T-helper 22 cell (primary cell): ENCODE measurements around the gene CDKL4.
"Not testable (repeated sequence)": the region's sequence is repeated elsewhere in the genome, so short reads cannot be mapped to it uniquely, and the experiment has no call there.

Source experiments
- DNase-seq: peaks from one replicate; pipeline ENCODE4 v3.0.0-alpha.2; 2020; ENCODE audit warnings: low read depth

CDKL4 gene

DNA sequence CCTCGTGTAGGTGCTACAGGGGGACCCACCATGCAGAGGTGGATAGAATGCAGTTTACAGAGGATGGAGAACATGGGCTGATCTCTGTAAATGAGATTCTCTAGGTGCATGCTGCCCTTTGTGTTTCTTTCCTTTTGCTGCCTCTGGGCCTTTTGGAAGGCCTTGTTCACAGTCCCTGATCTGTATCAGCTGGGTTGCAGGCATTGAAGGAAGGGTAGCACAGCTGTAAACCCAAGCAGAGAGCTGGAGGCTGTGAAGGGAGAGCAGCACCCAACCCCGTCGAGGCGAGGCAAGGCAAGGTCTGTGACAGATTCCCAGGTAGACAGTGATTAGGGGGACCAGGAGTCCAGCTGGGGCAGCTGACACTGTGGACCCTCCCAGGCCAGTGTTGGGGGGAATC is 66.8 kb downstream of the CDKL4 start:
- no peak for DNase-seq

DNA sequence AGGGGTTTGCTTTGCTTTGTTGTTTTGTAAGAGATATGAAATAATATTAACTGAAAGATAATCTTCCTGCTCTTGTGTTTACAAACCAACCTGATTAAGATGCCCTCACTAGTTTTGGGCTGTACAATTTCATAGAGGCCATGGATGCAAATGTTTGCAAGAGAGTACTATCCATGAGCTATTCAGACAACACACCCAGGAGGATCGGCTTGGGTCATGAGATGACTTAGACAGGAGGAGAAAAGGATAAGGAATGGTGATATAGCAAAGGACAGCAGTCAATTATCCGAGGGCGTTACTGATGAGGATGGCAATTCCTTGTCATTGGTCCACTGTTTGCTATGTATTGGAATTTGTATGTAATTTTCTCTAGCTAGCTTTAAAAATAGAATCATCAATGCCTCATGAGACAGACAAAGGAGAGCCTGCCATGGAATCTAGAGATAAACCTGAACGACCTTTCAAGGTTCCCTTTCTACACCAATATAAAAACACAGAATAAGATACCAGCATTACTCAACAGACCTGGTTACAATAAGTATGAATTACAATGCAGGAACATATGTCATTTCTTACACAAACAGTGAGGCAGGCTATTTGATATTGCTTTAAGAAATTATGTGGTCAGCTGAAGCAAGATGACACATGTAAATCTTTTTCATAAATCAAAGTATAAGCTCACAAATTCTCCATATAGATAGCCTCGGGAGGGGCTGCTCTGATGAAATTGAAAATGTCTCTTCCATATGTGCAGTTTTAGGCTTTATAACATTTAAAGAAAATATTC is 68.6 kb downstream of the CDKL4 start:
- no peak for DNase-seq

DNA sequence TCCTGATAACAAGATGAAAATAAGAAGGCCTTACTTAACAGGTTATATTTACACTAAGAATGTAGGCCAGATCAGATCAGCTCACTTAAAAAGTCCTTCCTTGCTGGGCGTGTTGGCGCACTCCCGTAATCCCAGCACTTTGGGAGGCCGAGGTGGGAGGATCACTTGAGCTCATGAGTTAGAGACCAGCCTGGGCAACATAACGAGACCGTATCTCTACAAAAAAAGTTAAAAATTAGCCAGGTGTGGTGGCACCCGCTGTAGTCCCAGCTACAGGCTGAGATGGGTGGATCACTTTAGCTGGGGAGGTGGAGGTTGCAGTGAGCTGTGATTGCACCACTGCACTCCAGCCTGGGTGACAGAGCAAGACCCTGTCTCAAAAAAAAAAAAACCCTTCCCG is 69.7 kb downstream of the CDKL4 start:
- DNase-seq, result no peak

DNA sequence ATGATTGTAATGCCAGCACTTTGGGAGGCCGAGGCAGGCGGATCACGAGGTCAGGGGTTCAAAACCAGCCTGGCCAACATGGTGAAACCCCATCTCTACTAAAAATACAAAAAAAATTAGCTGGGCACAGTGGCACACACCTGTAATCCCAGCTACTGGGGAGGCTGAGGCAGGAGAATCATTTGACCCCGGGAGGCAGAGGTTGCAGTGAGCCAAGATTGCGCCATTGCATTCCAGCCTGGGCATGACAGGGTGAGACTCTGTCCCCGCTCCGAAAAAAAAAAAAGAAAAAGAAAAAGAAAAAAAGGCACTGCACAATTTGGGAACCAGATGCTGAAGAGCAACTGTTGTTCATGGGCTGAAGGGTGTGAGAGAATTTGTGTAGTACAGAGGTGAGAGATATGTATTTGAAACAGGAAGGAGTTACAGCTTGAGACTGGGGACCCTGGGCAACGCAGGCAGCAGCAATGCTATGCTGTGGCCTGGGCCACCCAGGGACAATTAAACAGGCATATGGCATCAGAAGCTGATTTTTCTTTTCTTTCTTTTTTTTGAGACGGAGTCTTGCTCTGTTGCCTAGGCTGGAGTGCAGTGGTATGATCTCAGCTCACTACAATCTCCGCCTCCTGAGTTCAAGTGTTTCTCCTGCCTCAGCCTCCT is 71.6 kb downstream of the CDKL4 start:
- DNase-seq, result not testable (repeated sequence)

DNA sequence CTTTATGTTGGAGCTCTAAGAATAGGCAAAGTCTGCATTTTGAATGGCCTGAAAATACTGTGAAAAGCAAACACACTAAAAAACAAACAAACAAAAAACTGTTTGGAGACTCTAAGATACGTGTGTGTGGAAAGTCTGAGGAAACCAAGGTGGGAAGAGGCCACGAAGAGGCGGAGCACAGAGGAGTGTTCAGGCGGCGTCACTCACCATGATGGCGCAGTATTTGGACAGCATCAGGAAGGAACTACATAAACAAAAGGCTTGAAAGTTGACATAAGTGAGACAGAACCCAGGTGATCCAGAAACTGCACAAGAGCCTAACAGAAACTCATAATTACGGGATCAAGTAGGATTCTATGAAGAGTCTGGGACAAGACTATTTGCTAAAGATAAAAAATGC is 72.1 kb downstream of the CDKL4 start:
- no peak for DNase-seq

DNA sequence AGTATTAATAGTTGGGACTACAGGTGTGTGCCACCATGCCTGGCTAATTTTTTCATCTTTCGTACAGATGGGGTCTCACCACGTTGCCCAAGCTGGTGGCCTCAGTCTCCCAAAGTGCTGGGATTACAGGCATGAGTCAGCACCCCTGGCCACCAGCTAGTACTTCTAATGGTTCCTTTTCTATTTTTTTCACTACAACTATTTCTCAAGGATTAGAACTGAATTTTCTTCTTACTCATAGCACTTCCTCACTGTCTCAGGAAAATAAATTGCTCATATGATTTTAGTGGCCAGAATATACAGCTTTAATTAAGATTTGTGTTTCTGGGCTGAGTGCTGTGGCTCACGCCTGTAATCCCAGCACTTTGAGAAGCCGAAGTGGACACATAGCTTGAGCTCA is 79.7 kb downstream of the CDKL4 start:
- DNase-seq, result no peak

DNA sequence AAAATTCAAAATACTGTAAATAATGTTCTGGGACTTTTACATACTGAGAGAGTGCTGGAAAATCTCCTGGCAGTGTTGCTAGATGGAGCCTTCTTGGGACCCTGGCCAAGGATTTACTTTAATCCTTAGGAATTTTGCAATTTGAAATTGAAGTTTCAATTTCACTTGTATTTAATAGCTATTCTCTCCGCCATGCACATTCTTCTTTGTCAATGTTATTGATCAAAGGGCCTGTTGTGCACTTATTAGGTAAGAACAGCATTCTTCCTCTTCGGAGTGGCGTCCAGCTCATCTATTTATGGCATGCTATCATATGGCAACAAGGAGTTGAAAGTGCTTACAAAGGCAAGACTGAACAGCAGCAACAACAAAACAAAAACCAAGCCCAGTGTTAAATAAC is 82.8 kb downstream of the CDKL4 start:
- no peak for DNase-seq

DNA sequence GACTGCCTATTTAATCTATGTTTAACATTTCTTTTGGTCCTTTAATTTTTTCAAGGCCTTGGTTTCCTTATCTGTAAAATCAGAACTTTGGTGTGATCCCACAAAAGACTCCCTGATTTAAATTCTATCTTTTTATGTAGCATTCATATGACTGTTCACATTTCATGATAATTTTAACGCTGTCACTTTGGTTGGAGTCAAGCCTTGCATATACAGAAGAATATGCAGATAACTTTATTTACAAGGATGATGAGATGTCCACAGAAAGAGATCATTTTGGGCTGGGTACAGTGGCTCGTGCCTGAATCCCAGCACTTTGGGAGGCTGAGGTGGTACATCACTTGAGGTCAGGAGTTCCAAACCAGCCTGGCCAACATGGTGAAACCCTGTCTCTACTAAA is 84.5 kb downstream of the CDKL4 start:
- DNase-seq, result no peak

DNA sequence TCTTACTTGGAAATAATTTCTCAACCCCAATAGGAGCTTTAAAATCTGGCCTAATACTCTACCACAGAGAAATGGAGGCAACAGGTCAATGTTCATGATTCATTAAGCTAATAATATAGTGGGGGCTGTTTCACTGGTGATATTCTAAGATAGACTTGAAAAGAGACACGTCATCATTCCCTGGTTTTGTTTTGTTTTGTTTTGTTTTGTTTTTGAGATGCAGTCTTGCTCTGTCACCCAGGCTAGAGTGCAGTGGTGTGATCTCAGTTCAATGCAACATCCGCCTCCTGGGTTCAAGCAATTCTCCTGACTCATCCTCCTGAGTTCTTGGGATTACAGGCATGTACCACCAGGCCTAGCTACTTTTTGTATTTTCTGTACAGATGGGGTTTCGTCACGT is 85.4 kb downstream of the CDKL4 start:
- no peak for DNase-seq

DNA sequence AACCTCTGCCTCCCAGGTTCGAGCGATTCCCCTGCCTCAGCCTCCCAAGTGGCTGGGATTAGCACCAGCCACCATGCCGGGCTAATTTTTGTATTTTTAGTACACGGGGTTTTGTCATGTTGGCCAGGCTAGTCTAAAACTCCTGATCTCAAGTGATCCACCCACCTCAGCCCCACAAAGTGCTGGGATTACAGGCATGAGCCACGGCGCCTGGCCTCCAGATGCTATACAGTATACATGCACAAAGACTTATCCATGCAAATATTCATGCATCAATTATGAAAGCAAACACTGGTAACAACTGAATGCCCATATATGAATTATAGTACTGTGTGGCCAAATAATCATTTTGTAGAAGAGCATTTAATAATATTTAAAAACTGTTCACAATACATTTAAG is 86.9 kb downstream of the CDKL4 start:
- DNase-seq, result no peak

DNA sequence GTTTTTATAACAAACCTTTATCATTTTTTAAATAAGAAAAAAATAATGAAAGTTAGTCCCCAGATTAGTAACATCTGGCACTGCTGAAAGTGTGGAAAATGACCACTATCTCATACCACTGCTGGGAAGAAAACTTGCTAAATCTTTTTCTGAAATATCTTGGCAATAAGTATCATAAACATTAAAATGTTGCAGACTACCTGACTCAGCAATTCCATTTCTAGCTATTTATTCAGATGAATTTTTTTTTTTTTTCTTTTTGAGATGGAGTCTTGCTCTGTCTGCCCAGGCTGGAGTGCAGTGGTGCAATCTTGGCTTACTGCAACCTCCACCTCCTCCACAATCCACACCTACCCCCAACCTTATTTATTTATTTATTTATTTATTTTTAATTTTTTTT is 87.7 kb downstream of the CDKL4 start:
- no peak for DNase-seq

DNA sequence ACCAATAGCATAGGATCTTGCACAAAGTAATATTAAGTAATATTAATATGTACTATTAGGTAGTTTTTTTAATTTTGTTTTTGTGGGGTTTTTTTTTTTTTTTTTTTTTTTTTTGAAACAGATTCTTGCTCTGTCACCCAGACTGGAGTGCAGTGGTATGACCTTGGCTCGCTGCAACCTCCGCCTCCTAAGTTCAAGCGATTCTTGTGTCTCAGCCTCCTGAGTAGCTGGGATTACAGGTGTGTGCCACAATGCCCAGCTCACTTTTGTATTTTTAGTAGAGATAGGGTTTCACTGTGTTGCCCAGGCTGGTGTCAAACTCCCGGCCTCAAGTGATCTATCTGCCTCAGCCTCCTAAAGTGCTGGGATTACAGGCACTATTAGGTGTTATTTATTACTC is 88.2 kb downstream of the CDKL4 start:
- not testable (repeated sequence) for DNase-seq

DNA sequence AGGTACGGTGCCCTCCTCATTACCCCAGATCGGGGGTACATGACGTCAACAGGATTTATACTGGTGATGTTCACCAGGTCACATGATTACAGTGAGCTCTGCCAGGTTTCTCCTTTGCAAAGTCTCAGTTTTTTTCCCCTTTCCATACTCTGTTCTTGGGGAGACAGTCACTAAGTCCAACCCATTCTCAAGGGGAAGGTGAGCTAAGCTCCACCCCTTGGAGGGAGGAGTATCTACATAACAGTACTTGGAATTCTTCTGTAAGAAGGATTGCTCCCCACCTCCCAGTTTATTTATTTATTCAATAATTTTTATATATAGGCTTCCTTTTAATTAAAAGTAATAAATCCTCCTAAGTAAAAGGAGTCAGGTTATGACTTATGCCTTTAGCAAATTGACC is 88.8 kb downstream of the CDKL4 start:
- DNase-seq, result no peak

DNA sequence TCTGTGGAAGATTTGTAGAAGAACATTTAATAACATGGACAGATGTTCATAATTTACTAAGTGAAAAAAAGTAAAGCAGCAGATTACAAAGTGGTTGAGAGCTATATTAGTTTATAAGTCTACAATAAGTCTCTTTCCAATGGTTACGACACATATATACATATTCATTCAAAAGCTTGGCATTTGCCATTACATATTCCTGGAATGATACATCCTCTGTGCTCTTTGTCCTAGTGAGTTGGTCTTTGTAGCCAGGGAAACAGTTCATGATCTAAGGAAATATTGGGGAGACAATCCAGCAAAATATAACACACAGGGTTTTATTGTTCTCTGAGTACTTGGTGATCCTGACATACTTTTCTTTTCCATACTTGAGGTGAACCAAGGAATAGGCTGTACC is 90.5 kb downstream of the CDKL4 start:
- DNase-seq, result no peak

DNA sequence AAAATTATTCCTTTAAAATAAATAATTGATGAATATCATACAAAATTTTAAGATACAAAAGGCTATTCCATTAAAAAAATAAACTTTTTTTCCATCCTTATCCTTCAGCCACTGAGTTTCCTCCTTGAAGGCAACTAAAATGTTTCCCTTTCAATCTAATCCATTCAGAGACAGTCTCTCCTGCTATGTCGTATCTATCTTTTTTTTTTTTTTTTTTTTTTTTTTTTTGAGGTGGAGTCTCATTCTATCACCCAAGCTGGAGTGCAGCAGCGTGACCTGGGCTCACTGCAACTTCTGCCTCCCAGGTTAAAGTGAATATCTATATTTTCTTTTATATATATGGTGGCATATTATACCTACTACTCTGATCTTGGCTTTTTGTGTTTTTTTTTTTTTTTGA is 91.3 kb downstream of the CDKL4 start:
- no peak for DNase-seq

DNA sequence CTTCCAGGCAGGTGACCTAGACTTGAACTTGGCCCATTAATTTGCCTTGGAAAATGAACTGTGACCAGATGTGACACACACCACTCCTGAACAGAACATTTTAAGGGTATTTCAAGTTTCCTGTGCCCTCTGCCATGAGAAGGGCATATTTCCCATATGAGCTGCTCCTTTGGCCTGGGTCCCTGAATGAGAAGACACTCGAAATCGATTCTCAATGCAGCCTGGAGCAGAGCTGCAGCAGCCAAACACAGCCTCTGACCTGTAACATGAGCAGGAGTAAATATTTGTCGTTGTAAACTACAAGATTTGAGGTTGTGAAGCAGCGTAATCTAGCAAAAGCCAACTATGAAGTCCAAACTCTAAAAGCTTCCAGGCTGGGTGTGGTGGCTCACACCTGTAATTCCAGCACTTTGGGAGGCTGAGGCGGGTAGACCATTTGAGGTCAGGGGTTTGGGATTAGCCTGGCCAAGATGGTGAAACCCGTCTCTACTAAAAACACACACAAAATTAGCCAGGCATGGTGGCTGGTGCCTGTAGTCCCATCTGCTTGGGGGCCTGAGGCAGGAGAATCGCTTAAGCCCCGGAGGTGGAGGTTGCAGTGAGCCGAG is 92.8 kb downstream of the CDKL4 start:
- DNase-seq, result no peak

DNA sequence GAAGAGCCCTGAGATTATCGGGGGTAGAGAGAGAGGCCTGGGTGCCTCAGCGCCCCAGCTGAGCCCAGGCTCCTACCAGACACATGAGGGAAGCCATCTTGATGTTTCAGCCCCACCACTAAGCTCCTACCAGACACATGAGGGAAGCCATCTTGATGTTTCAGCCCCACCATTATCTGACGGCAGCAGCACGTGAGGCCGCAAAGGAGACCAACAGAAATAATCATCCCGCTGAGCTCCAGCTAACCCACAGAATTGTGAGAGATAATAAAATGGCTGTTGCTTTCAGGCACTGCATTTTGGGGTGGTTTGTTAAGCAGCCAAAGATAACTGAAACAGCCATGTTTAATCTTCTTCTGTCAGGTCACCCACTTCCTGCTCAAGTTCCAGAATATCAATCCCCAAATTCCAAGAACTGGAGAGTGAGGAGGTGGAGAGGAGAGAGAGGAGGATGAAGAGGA is 93.6 kb downstream of the CDKL4 start:
- no peak for DNase-seq

DNA sequence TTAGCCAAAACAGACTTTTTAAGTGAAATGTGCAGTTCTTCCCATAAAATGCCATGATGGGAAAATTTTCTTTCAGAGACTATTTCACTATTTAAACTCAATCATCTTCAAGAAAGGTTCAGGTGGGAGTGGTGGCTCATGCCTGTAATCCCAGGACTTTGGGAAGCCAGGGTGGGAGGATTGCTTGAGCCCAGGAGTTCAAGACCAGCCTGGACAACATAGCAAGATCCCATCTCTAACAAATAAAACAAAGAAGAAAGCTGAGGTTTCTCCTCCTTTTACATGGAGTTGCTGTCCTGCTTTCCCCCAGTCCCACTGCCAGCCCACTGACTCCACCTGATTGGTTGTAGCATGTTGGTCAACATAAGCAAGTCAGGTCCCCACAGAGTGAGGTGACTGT is 97.1 kb downstream of the CDKL4 start:
- no peak for DNase-seq

DNA sequence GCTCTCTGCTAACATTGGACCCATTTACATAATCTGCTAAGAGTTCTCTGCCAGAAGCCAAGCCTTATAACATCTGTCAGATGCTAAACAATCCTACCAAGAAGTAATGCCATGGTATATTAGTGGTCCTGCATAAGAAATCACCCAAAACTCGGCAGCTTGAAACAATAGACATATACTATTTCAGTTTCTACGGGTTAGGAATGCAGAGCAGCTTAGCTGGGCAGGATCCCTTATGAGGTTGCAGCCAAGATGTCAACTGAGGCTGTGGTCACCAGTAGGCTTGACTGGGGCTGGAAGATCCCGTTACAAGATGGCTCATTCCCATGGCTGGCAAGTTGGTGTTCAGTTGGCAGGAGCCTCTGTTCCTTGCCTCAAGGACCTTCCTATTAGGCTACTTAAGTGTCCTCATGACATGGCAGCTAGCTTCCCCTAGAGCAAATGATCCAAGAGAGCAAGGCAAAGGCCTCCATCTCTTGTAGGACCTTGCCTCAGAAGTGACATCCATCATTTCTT is 97.8 kb downstream of the CDKL4 start:
- DNase-seq, result no peak

DNA sequence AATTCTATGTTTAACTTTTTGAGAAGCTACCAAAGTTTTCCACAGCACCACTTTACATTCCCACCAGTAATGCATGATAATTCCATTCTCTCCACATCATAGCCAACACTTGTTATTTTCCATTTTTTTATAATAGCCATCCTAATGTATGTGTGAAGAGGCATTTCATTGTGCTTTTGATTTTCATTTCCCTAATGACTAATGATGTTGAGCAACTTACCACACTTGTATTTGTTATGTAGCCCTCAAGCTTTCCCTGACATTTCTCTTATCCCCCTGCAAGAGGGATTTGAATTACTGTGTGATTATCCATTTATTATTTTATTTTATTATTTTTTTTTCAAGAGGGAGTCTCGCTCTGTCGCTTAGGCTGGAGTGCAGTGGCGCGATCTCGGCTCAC is 99.4 kb downstream of the CDKL4 start:
- no peak for DNase-seq

DNA sequence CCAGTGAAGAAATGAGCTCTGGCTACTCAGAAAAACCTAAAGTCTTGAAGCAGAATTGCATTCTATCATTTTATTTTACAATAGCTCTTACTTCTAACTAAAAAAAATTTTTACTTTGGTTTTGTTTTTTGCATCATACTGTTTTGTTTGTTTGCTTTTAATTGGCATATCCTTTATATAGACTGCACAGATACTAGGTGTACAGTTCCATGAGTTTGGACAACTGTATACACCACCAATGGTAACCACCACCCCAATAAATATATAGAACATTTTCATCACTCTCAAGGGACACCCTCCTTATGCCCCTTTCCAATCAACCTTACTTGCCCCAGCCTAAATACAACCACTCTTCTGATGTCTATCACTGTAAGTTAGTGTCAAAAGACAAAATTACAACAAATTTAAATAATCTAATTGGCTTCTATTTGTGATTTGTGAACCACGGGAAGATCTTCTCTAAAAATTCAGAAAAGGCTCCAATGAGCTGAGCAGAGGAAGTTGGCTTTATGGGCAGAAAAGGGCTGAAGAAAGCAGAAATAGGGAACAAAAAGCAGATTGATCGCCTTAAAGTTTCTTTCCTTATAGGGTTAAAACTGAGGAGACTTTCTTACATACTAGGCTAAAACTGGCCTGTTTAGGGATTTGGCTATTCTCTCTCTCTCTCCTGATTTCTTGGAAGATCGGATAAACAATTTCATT is 100.7 kb downstream of the CDKL4 start:
- no peak for DNase-seq
